ENCODE data around the gene MYCBP2.

DNA sequence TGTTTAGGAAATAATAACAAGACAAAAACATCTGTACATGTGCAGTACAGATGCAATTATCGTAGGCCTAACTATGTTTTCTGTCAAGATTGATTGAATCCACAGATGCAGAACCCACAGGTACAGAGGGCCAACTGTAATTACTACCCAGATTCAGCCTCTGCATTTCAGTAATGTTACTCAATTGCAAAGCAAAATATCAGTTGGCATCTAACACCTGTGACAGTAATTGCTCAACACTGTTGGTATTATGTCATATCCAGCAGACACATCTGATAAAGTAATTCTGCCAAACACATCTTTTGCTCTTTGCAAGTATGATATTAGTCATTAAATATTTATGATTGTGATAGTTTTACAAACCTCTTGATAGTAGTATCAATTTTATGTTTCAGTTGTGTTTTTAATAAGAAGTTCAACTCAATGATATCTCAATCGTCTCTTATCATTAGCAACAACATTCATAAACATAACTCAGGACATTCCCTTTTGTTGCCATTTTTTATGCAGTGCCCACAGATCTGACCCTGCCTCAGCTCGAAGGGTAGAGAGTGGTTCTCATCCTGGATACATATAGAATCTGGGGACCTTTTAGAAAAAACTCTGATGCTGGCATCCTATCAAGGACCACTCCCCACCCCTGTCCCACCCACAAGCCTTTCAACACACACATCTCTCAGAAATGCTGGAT, 104.7 kb downstream of the MYCBP2 start:
- TF ChIP-seq POLR2A (IDR thresholded peaks at IDR 0.05) (no peak), CTCF (IDR thresholded peaks at IDR 0.05) (no peak)
